ENCODE data around the gene ST6GALNAC2.

DNA sequence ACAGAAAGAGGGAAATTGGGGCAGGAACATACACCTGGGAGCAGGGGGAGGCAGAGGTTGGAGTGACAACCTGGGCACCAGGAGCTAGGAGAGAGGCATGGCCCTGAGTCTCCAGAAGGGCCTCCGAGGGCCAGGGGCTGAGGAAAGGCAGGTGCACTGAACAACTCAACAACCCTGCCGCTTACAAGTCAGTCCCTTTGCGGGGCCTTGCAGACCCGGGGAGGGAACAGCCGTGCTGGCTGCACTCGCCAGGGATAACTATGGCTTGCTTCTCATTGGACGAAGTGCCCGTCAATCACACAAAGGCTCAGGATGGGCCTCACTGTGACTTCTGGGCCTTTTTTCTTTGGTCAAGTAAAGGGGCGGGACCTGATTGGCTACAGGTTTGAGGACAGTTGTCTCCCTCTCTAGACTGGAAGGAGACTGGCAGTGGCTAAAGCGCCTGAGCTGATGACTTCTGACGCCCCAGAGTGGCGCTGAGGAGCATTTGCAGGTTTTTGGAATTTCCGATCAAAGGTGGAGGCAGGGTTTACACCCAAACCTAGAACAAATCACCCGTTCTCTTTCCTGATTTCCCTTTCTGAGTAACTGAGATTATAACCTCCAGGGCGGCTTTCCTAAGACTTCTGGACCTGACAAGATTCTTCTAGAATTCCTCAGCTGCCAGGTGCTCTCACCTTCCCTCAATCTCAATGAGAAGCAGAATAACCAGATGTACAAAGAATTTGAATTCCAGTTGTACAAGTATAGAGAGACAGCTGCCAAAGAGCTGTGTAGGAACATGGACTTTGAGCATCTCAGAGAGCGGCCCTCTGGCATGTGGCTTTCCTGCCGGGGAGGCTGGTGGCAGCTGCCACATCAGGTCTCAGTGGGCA lies 27.6 kb upstream of the ST6GALNAC2 start:
- TF ChIP-seq, protein P1, sequence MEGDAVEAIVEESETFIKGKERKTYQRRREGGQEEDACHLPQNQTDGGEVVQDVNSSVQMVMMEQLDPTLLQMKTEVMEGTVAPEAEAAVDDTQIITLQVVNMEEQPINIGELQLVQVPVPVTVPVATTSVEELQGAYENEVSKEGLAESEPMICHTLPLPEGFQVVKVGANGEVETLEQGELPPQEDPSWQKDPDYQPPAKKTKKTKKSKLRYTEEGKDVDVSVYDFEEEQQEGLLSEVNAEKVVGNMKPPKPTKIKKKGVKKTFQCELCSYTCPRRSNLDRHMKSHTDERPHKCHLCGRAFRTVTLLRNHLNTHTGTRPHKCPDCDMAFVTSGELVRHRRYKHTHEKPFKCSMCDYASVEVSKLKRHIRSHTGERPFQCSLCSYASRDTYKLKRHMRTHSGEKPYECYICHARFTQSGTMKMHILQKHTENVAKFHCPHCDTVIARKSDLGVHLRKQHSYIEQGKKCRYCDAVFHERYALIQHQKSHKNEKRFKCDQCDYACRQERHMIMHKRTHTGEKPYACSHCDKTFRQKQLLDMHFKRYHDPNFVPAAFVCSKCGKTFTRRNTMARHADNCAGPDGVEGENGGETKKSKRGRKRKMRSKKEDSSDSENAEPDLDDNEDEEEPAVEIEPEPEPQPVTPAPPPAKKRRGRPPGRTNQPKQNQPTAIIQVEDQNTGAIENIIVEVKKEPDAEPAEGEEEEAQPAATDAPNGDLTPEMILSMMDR (IDR thresholded peaks at IDR 0.05) = no peak
- TF ChIP-seq POLR2A (IDR thresholded peaks at IDR 0.05) = no peak
